K562 (cell line): ENCODE data around the gene NUFIP2. TPM values are rescaled to one million over a fixed set of nuclear protein-coding genes. Genes with fewer than 3 reads are reported as not detected.

Experiments
- FOXM1 ChIP-seq, 2 experiments: fragments of 450-650 bp in 1 of 2; sonication (generic) in 1 of 2; formaldehyde crosslinking in 1 of 2; IDR thresholded peaks; 2 replicates each; pipeline versions ENCODE4 v1.6.1 to v1.9.0; 2017 to 2022; ENCODE audit warnings: low read depth in 2 of 2, mild to moderate bottlenecking in 2 of 2, missing genetic modification reagents in 1 of 2, moderate library complexity in 1 of 2
- HDGF ChIP-seq: fragments of 450-650 bp; IDR thresholded peaks from 2 replicates; pipeline ENCODE4 v1.6.1; 2016
- HLTF ChIP-seq: fragments of 450-650 bp; IDR thresholded peaks from 2 replicates; pipeline ENCODE4 v1.6.1; 2016
- HMGN3 ChIP-seq: IDR thresholded peaks from 2 replicates; pipeline ENCODE4 v1.6.1; 2011; ENCODE audit warnings: borderline replicate concordance, low read depth, mild to moderate bottlenecking, mixed read lengths, low read length; ENCODE audit not compliant: insufficient read length; ENCODE audit errors: extremely low read depth
- IRF2 ChIP-seq: sonication (generic); formaldehyde crosslinking; IDR thresholded peaks from 2 replicates; pipeline ENCODE4 v1.8.1; 2022; ENCODE audit warnings: mild to moderate bottlenecking, missing genetic modification reagents
- KDM5B ChIP-seq: fragments of 200-600 bp; sonication (generic); IDR thresholded peaks from 2 replicates; pipeline ENCODE4 v1.6.1; 2012; ENCODE audit warnings: low read depth, mild to moderate bottlenecking, moderate library complexity, low read length, control low read depth, inconsistent platforms; ENCODE audit not compliant: insufficient replicate concordance
- LARP7 ChIP-seq: fragments of 450-650 bp; IDR thresholded peaks from 2 replicates; pipeline ENCODE4 v1.6.1; 2016
- MTA2 ChIP-seq: fragments of 450-650 bp; IDR thresholded peaks from 2 replicates; pipeline ENCODE4 v1.6.1; 2016; ENCODE audit warnings: low read depth
- NCOA6 ChIP-seq: fragments of 450-650 bp; IDR thresholded peaks from 2 replicates; pipeline ENCODE4 v1.6.1; 2017; ENCODE audit warnings: mild to moderate bottlenecking
- NCOR1 ChIP-seq: fragments of 450-650 bp; IDR thresholded peaks from 2 replicates; pipeline ENCODE4 v1.6.1; 2016; ENCODE audit warnings: mild to moderate bottlenecking, moderate library complexity
- NFE2 ChIP-seq: IDR thresholded peaks from 2 replicates; pipeline ENCODE4 v1.6.1; 2014; ENCODE audit warnings: antibody characterized with exemption, low read depth
- PHB2 ChIP-seq: fragments of 450-650 bp; IDR thresholded peaks from 2 replicates; pipeline ENCODE4 v1.6.1; 2017; ENCODE audit warnings: low read depth
- POLR3G ChIP-seq: IDR thresholded peaks from 2 replicates; pipeline ENCODE4 v1.6.1; 2011; ENCODE audit not compliant: insufficient read length, insufficient replicate concordance; ENCODE audit errors: extremely low read depth
- RNF2 ChIP-seq: sonication (generic); IDR thresholded peaks from 2 replicates; pipeline ENCODE4 v1.6.1; 2016
- SP2 ChIP-seq: IDR thresholded peaks from 2 replicates; pipeline ENCODE4 v1.6.1; 2011; ENCODE audit warnings: mild to moderate bottlenecking, low read depth, low read length, moderate library complexity; ENCODE audit not compliant: poor library complexity, severe bottlenecking; ENCODE audit errors: extremely low read depth
- STAT5B ChIP-seq: fragments of 250-450 bp; sonication (Bioruptor Pico); IDR thresholded peaks from 2 replicates; pipeline ENCODE4 v1.8.0; 2021; ENCODE audit warnings: mild to moderate bottlenecking, inconsistent platforms
- TCFL5 ChIP-seq: fragments of 250-450 bp; sonication (Bioruptor Pico); conservative IDR thresholded peaks from 2 replicates; pipeline ENCODE4 v1.6.1; 2021; ENCODE audit warnings: mild to moderate bottlenecking, moderate library complexity, matching md5 sums
- ZBTB5 ChIP-seq: fragments of 450-650 bp; IDR thresholded peaks from 2 replicates; pipeline ENCODE4 v1.6.1; 2017; ENCODE audit warnings: antibody characterized with exemption
- ZC3H11A ChIP-seq: IDR thresholded peaks from 2 replicates; pipeline ENCODE4 v1.6.1; 2012; ENCODE audit warnings: low read depth, low read length, improper control_type of control experiment
- ZEB2 ChIP-seq: fragments of 450-650 bp; IDR thresholded peaks from 2 replicates; pipeline ENCODE4 v1.6.1; 2016
- ZNF592 ChIP-seq: fragments of 450-650 bp; IDR thresholded peaks from 2 replicates; pipeline ENCODE4 v1.6.1; 2017; ENCODE audit warnings: antibody characterized with exemption, mild to moderate bottlenecking
- ZNF644 ChIP-seq: fragments of 200-800 bp; sonication (Bioruptor generic); IDR thresholded peaks from 2 replicates; pipeline ENCODE4 v1.6.1; 2016; ENCODE audit warnings: low read depth, missing genetic modification characterization, missing compliant biosample characterization
- ZNF76 ChIP-seq: fragments of 250-450 bp; sonication (Bioruptor Pico); IDR thresholded peaks from 2 replicates; pipeline ENCODE4 v1.4.0; 2020; ENCODE audit warnings: mild to moderate bottlenecking, moderate library complexity, borderline replicate concordance
- ZNF79 ChIP-seq: fragments of 250-450 bp; sonication (Bioruptor Pico); IDR thresholded peaks from 2 replicates; pipeline ENCODE4 v1.4.0; 2020; ENCODE audit warnings: low read depth, mild to moderate bottlenecking, moderate library complexity
- polyA plus RNA-seq, 8 experiments: library from polyadenylated mRNA; depleted of rRNA in 4 of 8; stranded (reverse) in 5 of 8; unstranded in 3 of 8; fragments of >200 nt; fragmentation: Nextera tagmentation in 2 of 8; fragmentation: Illumina TruSeq in 1 of 8; extraction: Ambion mirVana in 2 of 8; extraction: Trizol in 1 of 8; gene quantifications; 2 replicates each; pipeline versions ENCODE4 v1.2.1 to v1.2.3, GENCODE V29; 2011 to 2014; ENCODE audit warnings: inconsistent platforms in 1 of 8, missing spikeins in 1 of 8
- total RNA-seq, 7 experiments: library from RNA; depleted of rRNA in 6 of 7; stranded (reverse); fragments of >200 nt in 6 of 7; fragmentation: Illumina TruSeq in 2 of 7; extraction: Trizol in 2 of 7; gene quantifications; 2 replicates each; pipeline versions ENCODE4 v1.2.1 to v1.2.3, GENCODE V29; 2011 to 2021; ENCODE audit warnings: low replicate concordance in 1 of 7

The NUFIP2 gene
- total and polyA plus RNA-seq, 9 of the 15 experiments (the other 6 are each of a cell fraction or from before 2014, with no cell fraction given), result 4.9 to 40.7 (median 18.5) TPM

GRCh38 chr17:29293890-29294579, at the start of gene NUFIP2 (continued):
- TF ChIP-seq ZBTB5 (no peak), HLTF (peak; percentile 85; the same call in 1 of the 2 replicates), ZNF592 (peak; percentile 27; the same call in 1 of the 2 replicates), FOXM1 (IDR thresholded peaks at IDR 0.05; ENCODE audit: low read depth) (peak; percentile 55; the same call in 1 of the 2 replicates), FOXM1 (CRISPR knock-in tag; IDR thresholded peaks at IDR 0.05; ENCODE audit: low read depth) (no peak), ZC3H11A (no peak), TCFL5 (CRISPR knock-in tag) (no peak), NCOA6 (no peak), KDM5B (peak; percentile 100), ZNF79 (CRISPR knock-in tag) (peak; percentile 43; the same call in 1 of the 2 replicates), IRF2 (no peak), ZNF76 (no peak; the same call in 1 of the 2 replicates), NCOR1 (peak; percentile 29; the same call in 1 of the 2 replicates), MTA2 (peak; percentile 21; the same call in 1 of the 2 replicates), ZNF644 (no peak; the same call in 1 of the 2 replicates), HDGF (no peak), POLR3G (no peak), STAT5B (CRISPR knock-in tag) (no peak), HMGN3 (peak; percentile 85), ZEB2 (peak; percentile 100), NFE2 (peak; percentile 37; the same call in 1 of the 2 replicates), LARP7 (peak; percentile 97), RNF2 (peak; percentile 73; the same call in 1 of the 2 replicates), PHB2 (0 out of 2 replicates have a peak, but pooled peaks have one; percentile 64), SP2 (peak; percentile 64)
